CD14-positive monocyte (primary cell): ENCODE measurements around the gene CLEC4G. TPM values are rescaled to one million over a fixed set of nuclear protein-coding genes. Genes with fewer than 3 reads are reported as not detected.

Experiments used
- DNase-seq, 3 donors: peaks; one replicate each; pipeline ENCODE4 v3.0.0-alpha.2; 2011 to 2022
- H2AFZ ChIP-seq: 2 replicates; pipeline ENCODE4 v1.6.0; 2012; ENCODE audit warnings: mild to moderate bottlenecking, low read depth, low read length, inconsistent platforms; ENCODE audit not compliant: insufficient read depth, poor library complexity, severe bottlenecking
- H3K27ac ChIP-seq, 2 donors: 1 replicate in 1 of 2; 2 replicates in 1 of 2; pipeline ENCODE4 v1.5.1; 2012 to 2013; ENCODE audit warnings: low read length in 2 of 2, control low read depth in 1 of 2, inconsistent platforms in 1 of 2, low read depth in 1 of 2, mild to moderate bottlenecking in 1 of 2
- H3K27me3 ChIP-seq, 2 donors: one replicate each; pipeline versions ENCODE4 v1.6.0 to v1.6.1; 2011 to 2013; ENCODE audit warnings: low read length in 2 of 2; ENCODE audit not compliant: control insufficient read depth in 2 of 2, insufficient read depth in 2 of 2
- H3K36me3 ChIP-seq, 2 donors: replicated peaks in 1 of 2; 1 replicate in 1 of 2; 2 replicates in 1 of 2; pipeline versions ENCODE4 v1.5.1 to v1.6.1; 2012 to 2013; ENCODE audit warnings: low read length in 2 of 2, control low read depth in 1 of 2, inconsistent platforms in 1 of 2, mild to moderate bottlenecking in 1 of 2; ENCODE audit not compliant: insufficient read depth in 2 of 2, control insufficient read depth in 1 of 2
- H3K4me1 ChIP-seq, 2 donors: 1 replicate in 1 of 2; 2 replicates in 1 of 2; pipeline versions ENCODE4 v1.5.1 to v1.6.1; 2012 to 2013; ENCODE audit warnings: low read length in 2 of 2, control low read depth in 1 of 2, inconsistent platforms in 1 of 2, mild to moderate bottlenecking in 1 of 2, moderate library complexity in 1 of 2; ENCODE audit not compliant: insufficient read depth in 2 of 2, control insufficient read depth in 1 of 2
- H3K4me2 ChIP-seq: replicated peaks from 2 replicates; pipeline ENCODE3; 2012; ENCODE audit warnings: low read length, moderate library complexity, mild to moderate bottlenecking; ENCODE audit not compliant: poor library complexity, severe bottlenecking; ENCODE audit errors: extremely low read depth
- H3K4me3 ChIP-seq, 3 experiments: fragments of 200-600 bp in 1 of 3; sonication (generic) in 1 of 3; replicated peaks in 1 of 3; 1 replicate in 2 of 3; 2 replicates in 1 of 3; pipeline ENCODE4 v1.5.1; 2011 to 2013; ENCODE audit warnings: low read length in 3 of 3, mild to moderate bottlenecking in 3 of 3, control low read depth in 2 of 3, low read depth in 2 of 3, inconsistent platforms in 1 of 3, moderate library complexity in 1 of 3
- H3K79me2 ChIP-seq: 2 replicates; pipeline ENCODE4 v1.6.0; 2012; ENCODE audit warnings: mild to moderate bottlenecking, control low read depth, inconsistent platforms, low read length, moderate library complexity; ENCODE audit not compliant: insufficient read depth
- H3K9ac ChIP-seq: 2 replicates; pipeline ENCODE4 v1.6.0; 2017; ENCODE audit warnings: low read length, mild to moderate bottlenecking; ENCODE audit not compliant: insufficient read depth, poor library complexity, severe bottlenecking
- H3K9me3 ChIP-seq, 2 donors: replicated peaks in 1 of 2; 1 replicate in 1 of 2; 2 replicates in 1 of 2; pipeline versions ENCODE4 v1.5.1 to v1.6.1; 2012 to 2013; ENCODE audit warnings: low read length in 2 of 2, control low read depth in 1 of 2; ENCODE audit not compliant: control insufficient read depth in 1 of 2, insufficient read depth in 1 of 2
- H4K20me1 ChIP-seq: 2 replicates; pipeline ENCODE4 v1.6.0; 2012; ENCODE audit warnings: mild to moderate bottlenecking, low read length, control low read depth, moderate library complexity; ENCODE audit not compliant: insufficient read depth
- H3K27ac Mint-ChIP-seq, 7 donors: one replicate each; pipeline ENCODE4 v1.8.0; 2020; ENCODE audit warnings: mild to moderate bottlenecking in 7 of 7, mixed read lengths in 7 of 7, moderate library complexity in 6 of 7, inconsistent platforms in 2 of 7
- H3K27me3 Mint-ChIP-seq, 3 donors: one replicate each; pipeline ENCODE4 v1.8.0; 2021 to 2022; ENCODE audit warnings: low read depth in 3 of 3, mild to moderate bottlenecking in 3 of 3, mixed read lengths in 3 of 3, moderate library complexity in 3 of 3, inconsistent platforms in 1 of 3
- H3K36me3 Mint-ChIP-seq, 2 donors: one replicate each; pipeline ENCODE4 v1.8.0; 2020; ENCODE audit warnings: mixed read lengths in 2 of 2, inconsistent platforms in 1 of 2, mild to moderate bottlenecking in 1 of 2
- H3K4me1 Mint-ChIP-seq: one replicate; pipeline ENCODE4 v1.8.0; 2020; ENCODE audit warnings: mild to moderate bottlenecking, mixed read lengths
- H3K4me3 Mint-ChIP-seq, 2 donors: one replicate each; pipeline ENCODE4 v1.8.0; 2020; ENCODE audit warnings: mild to moderate bottlenecking in 2 of 2, mixed read lengths in 2 of 2, moderate library complexity in 1 of 2
- H3K9me3 Mint-ChIP-seq, 7 donors: one replicate each; pipeline ENCODE4 v1.8.0; 2020 to 2022; ENCODE audit warnings: mixed read lengths in 7 of 7, mild to moderate bottlenecking in 6 of 7, moderate library complexity in 6 of 7, inconsistent platforms in 2 of 7
- WGBS: methylation state at CpG from one replicate; pipeline ENCODE4 v1.1.5; 2013; ENCODE audit warnings: missing lambda C conversion rate; ENCODE audit not compliant: insufficient coverage; 5-methylcytosine and 5-hydroxymethylcytosine counted together
- intact Hi-C, 2 donors: fragments of 100-400 bp; cut with micrococcal nuclease; formaldehyde crosslinking; loops; one replicate each; pipeline versions ENCODE4 v1.15.0 to v1.15.1; 2023
- polyA plus RNA-seq, 3 donors: library from polyadenylated mRNA; depleted of rRNA in 1 of 3; unstranded in 2 of 3; stranded (reverse) in 1 of 3; fragments of 300-500 nt in 2 of 3; fragments of >200 nt in 1 of 3; fragmentation: Illumina TruSeq in 2 of 3; gene quantifications; 1 replicate in 2 of 3; 2 replicates in 1 of 3; pipeline ENCODE4 v1.2.3, GENCODE V29; 2012 to 2021
- TF ChIP-seq, protein P1 (sequence below): fragments of 200-600 bp; IDR thresholded peaks from one replicate; pipeline ENCODE4 v1.8.0; 2022; ENCODE audit warnings: antibody characterized with exemption, mild to moderate bottlenecking

CLEC4G gene
- polyA plus RNA-seq, 3 donors, result 4.7 to 7.9 (median 7.1) TPM

DNA sequence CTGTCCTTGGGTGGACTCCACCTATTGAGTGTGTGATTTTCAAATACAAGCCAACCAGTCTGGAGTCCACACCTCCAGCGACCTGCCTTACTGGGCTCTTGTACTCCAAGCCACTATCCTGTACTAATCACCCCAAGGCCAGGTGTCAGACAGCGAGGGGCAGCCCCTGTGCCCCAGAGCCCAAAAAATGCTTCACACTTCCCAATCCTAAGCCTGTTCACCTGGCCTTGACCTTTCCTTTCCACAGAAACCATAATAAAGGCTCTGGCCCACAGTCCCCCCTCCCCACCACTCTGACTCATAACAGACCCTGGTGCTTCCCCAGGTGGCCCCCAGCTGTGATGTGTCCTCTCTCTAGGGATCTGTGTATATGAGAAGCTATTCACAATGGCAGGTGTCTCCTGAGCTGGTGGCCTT, 11.5 kb upstream of the CLEC4G start:
- Histone ChIP-seq H3K9me3 (no peaks in the 10 kb centered on the region), H4K20me1 (no peaks in the 10 kb centered on the region), H3K9ac (no peak overlapping the region), H3K4me1 (peaks cover 39 to 40% of the 10 kb centered on the region in 2 donors), H2AFZ (no peak overlapping the region), H3K27ac (no peak overlapping the region), H3K27me3 (no peaks in the 10 kb centered on the region), H3K36me3 (no peaks in the 10 kb centered on the region), H3K4me3 (no peak overlapping the region), H3K4me2 (no peak overlapping the region), H3K79me2 (no peaks in the 10 kb centered on the region)
- peaks cover 44% of the 10 kb centered on the region for H3K4me1 Mint-ChIP-seq
- WGBS, result 100% methylated on average over 1 of the region's 2 CpGs
- no peak for DNase-seq
- intact Hi-C loops, result loop anchor here in 1 of 2 donors (5.0 kb wide), 1 partner anchor 46 kb away; no protein-coding TSS in a partner anchor
- H3K9me3 Mint-ChIP-seq, result peaks cover 0 to 5% (median 2%) of the 10 kb centered on the region in 7 donors
- TF ChIP-seq, protein P1, sequence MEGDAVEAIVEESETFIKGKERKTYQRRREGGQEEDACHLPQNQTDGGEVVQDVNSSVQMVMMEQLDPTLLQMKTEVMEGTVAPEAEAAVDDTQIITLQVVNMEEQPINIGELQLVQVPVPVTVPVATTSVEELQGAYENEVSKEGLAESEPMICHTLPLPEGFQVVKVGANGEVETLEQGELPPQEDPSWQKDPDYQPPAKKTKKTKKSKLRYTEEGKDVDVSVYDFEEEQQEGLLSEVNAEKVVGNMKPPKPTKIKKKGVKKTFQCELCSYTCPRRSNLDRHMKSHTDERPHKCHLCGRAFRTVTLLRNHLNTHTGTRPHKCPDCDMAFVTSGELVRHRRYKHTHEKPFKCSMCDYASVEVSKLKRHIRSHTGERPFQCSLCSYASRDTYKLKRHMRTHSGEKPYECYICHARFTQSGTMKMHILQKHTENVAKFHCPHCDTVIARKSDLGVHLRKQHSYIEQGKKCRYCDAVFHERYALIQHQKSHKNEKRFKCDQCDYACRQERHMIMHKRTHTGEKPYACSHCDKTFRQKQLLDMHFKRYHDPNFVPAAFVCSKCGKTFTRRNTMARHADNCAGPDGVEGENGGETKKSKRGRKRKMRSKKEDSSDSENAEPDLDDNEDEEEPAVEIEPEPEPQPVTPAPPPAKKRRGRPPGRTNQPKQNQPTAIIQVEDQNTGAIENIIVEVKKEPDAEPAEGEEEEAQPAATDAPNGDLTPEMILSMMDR, result no peak
- H3K27ac Mint-ChIP-seq, result no peak overlapping the region
- H3K36me3 Mint-ChIP-seq, result peaks cover 2% of the 10 kb centered on the region in 2 donors
- H3K4me3 Mint-ChIP-seq, result no peak overlapping the region
- H3K27me3 Mint-ChIP-seq, result peaks cover 0 to 16% (median 6%) of the 10 kb centered on the region in 3 donors

- H3K27ac Mint-ChIP-seq, result no peak overlapping the region
Observed at GRCh38 chr19:7742991-7743390, 11.1 kb upstream of the CLEC4G start.

More at GRCh38 chr19:7742991-7743390, 11.1 kb upstream of the CLEC4G start:
- H2AFZ ChIP-seq, result no peak overlapping the region
- H3K9ac ChIP-seq, result no peak overlapping the region
- no peaks in the 10 kb centered on the region for H3K9me3 ChIP-seq
- intact Hi-C loops, result loop anchor here in 1 of 2 donors (5.0 kb wide), 1 partner anchor 46 kb away; no protein-coding TSS in a partner anchor
- no peaks in the 10 kb centered on the region for H3K79me2 ChIP-seq
- H3K4me3 Mint-ChIP-seq, result no peak overlapping the region
- H3K4me2 ChIP-seq, result no peak overlapping the region
- H3K9me3 Mint-ChIP-seq, result peaks cover 0 to 3% (median 1%) of the 10 kb centered on the region in 7 donors
- H4K20me1 ChIP-seq, result no peaks in the 10 kb centered on the region
- H3K27me3 Mint-ChIP-seq, result peaks cover 0 to 16% (median 6%) of the 10 kb centered on the region in 3 donors
- H3K36me3 Mint-ChIP-seq, result peaks cover 2% of the 10 kb centered on the region in 2 donors
- no peak overlapping the region for H3K4me3 ChIP-seq
- WGBS, result 92% methylated on average over 11 of the region's 11 CpGs
- H3K27me3 ChIP-seq, result no peaks in the 10 kb centered on the region
- no peaks in the 10 kb centered on the region for H3K36me3 ChIP-seq
- TF ChIP-seq, protein P1, result no peak
- peaks cover 43% of the 10 kb centered on the region for H3K4me1 Mint-ChIP-seq
- no peak for DNase-seq
- no peak overlapping the region for H3K27ac ChIP-seq
- peaks cover 37 to 38% of the 10 kb centered on the region in 2 donors for H3K4me1 ChIP-seq
